ENCODE data around the gene SSH3. TPM values are rescaled to one million over a fixed set of nuclear protein-coding genes. Genes with fewer than 3 reads are reported as not detected.
A peak's percentile ranks its signal among the peaks of the same experiment; 100 is the strongest.

SSH3 gene
- total and polyA plus RNA-seq, 7 experiments from 2014 or later, result 1.1 to 23.8 (median 14.8) TPM

DNA sequence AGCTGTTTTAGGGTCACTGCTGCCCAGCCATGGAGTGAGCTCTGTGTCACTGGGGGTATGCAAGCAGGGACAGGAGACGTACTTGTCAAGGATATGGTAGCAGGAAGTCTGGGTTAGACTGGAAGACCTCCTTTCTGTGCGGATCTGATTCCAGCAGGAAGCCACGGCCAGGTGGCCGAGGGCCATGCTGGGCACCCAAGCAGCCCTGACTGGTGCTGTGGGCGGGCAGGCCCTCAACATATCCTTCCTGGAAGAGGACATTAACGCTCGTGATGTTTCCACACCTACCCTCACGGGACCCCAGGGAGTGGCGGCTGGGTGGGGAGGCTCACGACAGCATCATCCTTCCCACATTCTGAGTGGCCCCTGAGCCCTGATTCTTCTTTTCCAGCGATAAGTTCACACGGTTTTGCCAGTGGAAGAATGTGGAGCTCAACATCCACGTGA lies 23.0 kb upstream of the SSH3 start:
- CTCF ChIA-PET, result interaction anchor here (1.5 to 1.8 kb wide), 2 partner anchors 8 to 9 kb away, joined by 3 to 7 read pairs; no protein-coding TSS in a partner anchor
- H3K36me3 Mint-ChIP-seq, result peaks cover 3 to 33% (median 8%) of the 10 kb centered on the region in 5 donors

GRCh38 chr11:67280788-67281551 lies 22.4 kb upstream of the SSH3 start:
- ATAC-seq (no peak), DNase-seq (no peak)
- ChIA-PET CTCF (interaction anchor here (0.5 kb wide), 1 partner anchor 741 kb away, joined by 3 read pairs; no protein-coding TSS in a partner anchor), POLR2A (interaction anchor here (1.0 to 21.3 kb wide), 4 partner anchors 6 to 41 kb away, joined by 4 to 729 read pairs (median 367); partner anchors contain the start of genes ANKRD13D and GRK2)
- no peaks in the 10 kb centered on the region for H3K27me3 Mint-ChIP-seq
- Histone ChIP-seq H3K4me1 (ENCODE audit: control insufficient read depth in 2 of 2, insufficient read depth in 2 of 2, low read length in 2 of 2) (peaks cover 49 to 60% of the 10 kb centered on the region in 2 donors), H3K9me3 (ENCODE audit: control insufficient read depth in 2 of 3, low read length in 3 of 3) (no peaks in the 10 kb centered on the region), H3K4me3 (ENCODE audit: low read length) (no peak overlapping the region), H3K27me3 (ENCODE audit: control insufficient read depth in 2 of 2, insufficient read depth in 2 of 2, low read length in 2 of 2) (no peaks in the 10 kb centered on the region), H3K27ac (ENCODE audit: low read depth, low read length) (peak overlapping the region; percentile 93), H3K36me3 (ENCODE audit: control insufficient read depth in 2 of 3, insufficient read depth in 3 of 3, low read length in 3 of 3) (peaks cover 47 to 77% (median 55%) of the 10 kb centered on the region in 3 experiments)
- H3K36me3 Mint-ChIP-seq, result peaks cover 3 to 30% (median 8%) of the 10 kb centered on the region in 5 donors
- peak overlapping the region in 1 of 10 donors; percentile 4 for H3K4me3 Mint-ChIP-seq
- H3K4me1 Mint-ChIP-seq, result peaks cover 29 to 71% (median 47%) of the 10 kb centered on the region in 7 donors
- H3K9me3 Mint-ChIP-seq, result no peaks in the 10 kb centered on the region
- intact Hi-C loops (cut with micrococcal nuclease), result no loop called here
- peak overlapping the region in 8 of 9 donors; percentile 9 to 100 (median 95) for H3K27ac Mint-ChIP-seq

More for the DNA sequence above, 23.0 kb upstream of the SSH3 start:
- intact Hi-C loops (cut with micrococcal nuclease), result no loop called here
- no peaks in the 10 kb centered on the region for H3K27me3 Mint-ChIP-seq
- POLR2A ChIA-PET, result interaction anchor here (1.0 to 21.3 kb wide), 4 partner anchors 7 to 40 kb away, joined by 4 to 729 read pairs (median 367); partner anchors contain the start of genes ANKRD13D and GRK2
- H3K27ac Mint-ChIP-seq, result peak overlapping the region; percentile 87 to 100 (median 97)
- Histone ChIP-seq H3K27ac (ENCODE audit: low read depth, low read length) (peak overlapping the region; percentile 93), H3K27me3 (ENCODE audit: control insufficient read depth in 2 of 2, insufficient read depth in 2 of 2, low read length in 2 of 2) (no peaks in the 10 kb centered on the region), H3K4me1 (ENCODE audit: control insufficient read depth in 2 of 2, insufficient read depth in 2 of 2, low read length in 2 of 2) (peaks cover 49 to 60% of the 10 kb centered on the region in 2 donors), H3K36me3 (ENCODE audit: control insufficient read depth in 2 of 3, insufficient read depth in 3 of 3, low read length in 3 of 3) (peaks cover 47 to 71% (median 55%) of the 10 kb centered on the region in 3 experiments), H3K9me3 (ENCODE audit: control insufficient read depth in 2 of 3, low read length in 3 of 3) (no peaks in the 10 kb centered on the region), H3K4me3 (ENCODE audit: low read length) (no peak overlapping the region)
- ATAC-seq, result no peak
- peak overlapping the region in 5 of 10 donors; percentile 18 to 99 (median 49) for H3K4me3 Mint-ChIP-seq
- peaks cover 35 to 74% (median 53%) of the 10 kb centered on the region in 7 donors for H3K4me1 Mint-ChIP-seq
- no peaks in the 10 kb centered on the region for H3K9me3 Mint-ChIP-seq
- DNase-seq, result no peak

DNA sequence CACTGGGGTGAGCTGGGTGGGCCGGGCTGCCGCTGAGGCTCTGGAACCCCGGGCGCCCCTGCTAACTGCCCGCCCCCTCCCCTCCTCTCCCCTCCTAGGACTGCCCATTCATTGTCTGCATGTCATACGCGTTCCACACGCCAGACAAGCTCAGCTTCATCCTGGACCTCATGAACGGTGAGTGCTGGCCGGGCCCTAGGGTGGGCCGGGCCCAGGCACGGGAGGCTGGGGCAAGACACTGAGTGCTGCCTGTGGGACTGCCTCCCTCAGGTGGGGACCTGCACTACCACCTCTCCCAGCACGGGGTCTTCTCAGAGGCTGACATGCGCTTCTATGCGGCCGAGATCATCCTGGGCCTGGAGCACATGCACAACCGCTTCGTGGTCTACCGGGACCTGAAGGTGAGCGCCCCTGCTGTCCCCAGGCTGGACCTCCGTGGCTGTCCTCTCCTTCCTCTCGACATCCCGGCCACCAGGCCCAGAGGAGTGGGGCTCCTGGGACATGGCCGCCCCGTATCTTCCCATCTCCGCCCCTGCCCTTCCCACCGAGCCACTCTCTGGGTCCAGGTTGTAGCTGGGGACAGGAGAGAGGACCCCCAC lies 21.7 kb upstream of the SSH3 start:
- peaks cover 3 to 28% (median 8%) of the 10 kb centered on the region in 5 donors for H3K36me3 Mint-ChIP-seq

DNA sequence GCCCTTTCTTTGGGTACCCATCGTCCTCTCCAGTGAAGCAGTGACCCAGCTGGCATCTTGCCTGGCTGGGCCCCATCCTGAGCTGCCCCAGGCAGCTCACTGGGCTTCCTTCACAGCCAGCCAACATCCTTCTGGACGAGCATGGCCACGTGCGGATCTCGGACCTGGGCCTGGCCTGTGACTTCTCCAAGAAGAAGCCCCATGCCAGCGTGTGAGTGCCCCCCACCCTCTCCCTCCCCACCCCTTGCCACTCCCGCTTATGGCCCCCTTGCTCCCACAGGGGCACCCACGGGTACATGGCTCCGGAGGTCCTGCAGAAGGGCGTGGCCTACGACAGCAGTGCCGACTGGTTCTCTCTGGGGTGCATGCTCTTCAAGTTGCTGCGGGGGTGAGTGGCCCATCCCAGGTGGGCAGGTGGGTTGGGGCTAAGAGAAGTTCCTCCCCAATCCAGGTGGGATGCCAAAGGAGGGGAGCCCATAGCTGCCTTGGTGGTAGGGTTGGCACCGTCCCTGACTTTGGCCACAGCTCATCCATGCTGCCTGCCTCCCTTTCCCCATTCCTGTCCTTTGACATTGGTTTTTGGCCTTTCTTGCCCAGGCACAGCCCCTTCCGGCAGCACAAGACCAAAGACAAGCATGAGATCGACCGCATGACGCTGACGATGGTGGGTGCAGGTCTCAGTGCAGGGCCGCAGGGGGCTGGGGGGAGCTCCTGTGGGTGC lies 21.0 kb upstream of the SSH3 start:
- Histone ChIP-seq H3K36me3 (ENCODE audit: control insufficient read depth in 2 of 3, insufficient read depth in 3 of 3, low read length in 3 of 3) (peaks cover 47 to 79% (median 58%) of the 10 kb centered on the region in 3 experiments), H3K4me1 (ENCODE audit: control insufficient read depth in 2 of 2, insufficient read depth in 2 of 2, low read length in 2 of 2) (peaks cover 49 to 60% of the 10 kb centered on the region in 2 donors), H3K4me3 (ENCODE audit: low read length) (no peak overlapping the region), H3K9me3 (ENCODE audit: control insufficient read depth in 2 of 3, low read length in 3 of 3) (no peaks in the 10 kb centered on the region), H3K27me3 (ENCODE audit: control insufficient read depth in 2 of 2, insufficient read depth in 2 of 2, low read length in 2 of 2) (no peaks in the 10 kb centered on the region), H3K27ac (ENCODE audit: low read depth, low read length) (peak overlapping the region; percentile 93)
- peaks cover 26 to 71% (median 46%) of the 10 kb centered on the region in 7 donors for H3K4me1 Mint-ChIP-seq
- CTCF ChIA-PET, result interaction anchor here (0.6 to 0.9 kb wide), 3 partner anchors 20 to 202 kb away, joined by 3 read pairs; partner anchors contain the start of gene POLD4
- H3K27ac Mint-ChIP-seq, result peak overlapping the region; percentile 48 to 100 (median 81)
- peaks cover 3 to 27% (median 8%) of the 10 kb centered on the region in 5 donors for H3K36me3 Mint-ChIP-seq
- ATAC-seq (no peak), DNase-seq (no peak)
- POLR2A ChIA-PET, result interaction anchor here (1.0 to 21.3 kb wide), 5 partner anchors 9 to 157 kb away, joined by 3 to 729 read pairs (median 4); partner anchors contain the start of gene GRK2
- H3K9me3 Mint-ChIP-seq, result no peaks in the 10 kb centered on the region
- intact Hi-C loops (cut with micrococcal nuclease), result no loop called here
- no peaks in the 10 kb centered on the region for H3K27me3 Mint-ChIP-seq
- peak overlapping the region in 2 of 10 donors; percentile 35 to 41 for H3K4me3 Mint-ChIP-seq

More for the DNA sequence above, 21.7 kb upstream of the SSH3 start:
- Histone ChIP-seq H3K4me3 (ENCODE audit: low read length) (no peak overlapping the region), H3K9me3 (ENCODE audit: control insufficient read depth in 2 of 3, low read length in 3 of 3) (no peaks in the 10 kb centered on the region), H3K27ac (ENCODE audit: low read depth, low read length) (peak overlapping the region; percentile 93), H3K4me1 (ENCODE audit: control insufficient read depth in 2 of 2, insufficient read depth in 2 of 2, low read length in 2 of 2) (peaks cover 49 to 60% of the 10 kb centered on the region in 2 donors), H3K27me3 (ENCODE audit: control insufficient read depth in 2 of 2, insufficient read depth in 2 of 2, low read length in 2 of 2) (no peaks in the 10 kb centered on the region), H3K36me3 (ENCODE audit: control insufficient read depth in 2 of 3, insufficient read depth in 3 of 3, low read length in 3 of 3) (peaks cover 47 to 79% (median 57%) of the 10 kb centered on the region in 3 experiments)
- Mint-ChIP-seq H3K27me3 (no peaks in the 10 kb centered on the region), H3K27ac (peak overlapping the region in 7 of 9 donors; percentile 46 to 100 (median 70)), H3K9me3 (no peaks in the 10 kb centered on the region), H3K4me3 (no peak overlapping the region), H3K4me1 (peaks cover 26 to 71% (median 45%) of the 10 kb centered on the region in 7 donors)
- POLR2A ChIA-PET, result interaction anchor here (1.0 to 21.3 kb wide), 4 partner anchors 8 to 21 kb away, joined by 4 to 729 read pairs (median 5); partner anchors contain the start of gene GRK2
- intact Hi-C loops (cut with micrococcal nuclease), result no loop called here
- no peak for ATAC-seq
- CTCF ChIA-PET, result interaction anchor here (0.6 to 0.9 kb wide), 2 partner anchors 20 to 72 kb away, joined by 3 read pairs; partner anchors contain the start of gene POLD4
- no peak for DNase-seq

DNA sequence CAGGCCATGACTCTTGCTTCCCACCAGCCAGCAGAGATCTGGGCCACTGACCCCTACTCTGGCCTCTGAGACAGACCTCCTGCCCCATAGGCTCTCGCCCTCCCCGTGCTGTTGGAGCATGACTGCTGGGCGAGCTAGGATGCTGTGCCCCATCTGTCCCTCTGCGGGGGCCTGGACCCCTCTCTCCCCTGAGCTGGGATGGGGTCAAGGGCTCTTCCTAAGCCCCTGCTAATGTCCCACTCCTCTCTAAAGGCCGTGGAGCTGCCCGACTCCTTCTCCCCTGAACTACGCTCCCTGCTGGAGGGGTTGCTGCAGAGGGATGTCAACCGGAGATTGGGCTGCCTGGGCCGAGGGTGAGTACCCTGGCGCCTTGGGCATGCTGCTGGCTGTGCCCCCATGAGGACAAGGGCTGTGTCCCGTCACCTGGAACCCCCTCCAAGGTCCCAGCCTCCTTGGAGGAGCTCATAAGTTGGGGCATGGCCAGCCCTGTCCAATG lies 20.4 kb upstream of the SSH3 start:
- no peak for DNase-seq
- Mint-ChIP-seq H3K9me3 (peaks cover 0 to 3% (median 0%) of the 10 kb centered on the region in 11 donors), H3K27ac (peak overlapping the region; percentile 48 to 100 (median 81)), H3K4me3 (no peak overlapping the region), H3K36me3 (peaks cover 3 to 28% (median 12%) of the 10 kb centered on the region in 5 donors), H3K27me3 (no peaks in the 10 kb centered on the region), H3K4me1 (peaks cover 26 to 71% (median 46%) of the 10 kb centered on the region in 7 donors)
- ChIA-PET CTCF (interaction anchor here (1.2 to 1.5 kb wide), 2 partner anchors 12 to 34 kb away, joined by 3 read pairs; no protein-coding TSS in a partner anchor), POLR2A (interaction anchor here (0.7 to 21.3 kb wide), 8 partner anchors 8 to 156 kb away, joined by 3 to 729 read pairs (median 4); partner anchors contain the start of gene GRK2)
- Histone ChIP-seq H3K4me1 (ENCODE audit: control insufficient read depth in 2 of 2, insufficient read depth in 2 of 2, low read length in 2 of 2) (peaks cover 51 to 62% of the 10 kb centered on the region in 2 donors), H3K36me3 (ENCODE audit: control insufficient read depth in 2 of 3, insufficient read depth in 3 of 3, low read length in 3 of 3) (peaks cover 47 to 79% (median 58%) of the 10 kb centered on the region in 3 experiments), H3K9me3 (ENCODE audit: control insufficient read depth in 2 of 3, low read length in 3 of 3) (no peaks in the 10 kb centered on the region), H3K27ac (ENCODE audit: low read depth, low read length) (peak overlapping the region; percentile 93), H3K27me3 (ENCODE audit: control insufficient read depth in 2 of 2, insufficient read depth in 2 of 2, low read length in 2 of 2) (no peaks in the 10 kb centered on the region), H3K4me3 (ENCODE audit: low read length) (no peak overlapping the region)
- no peak for ATAC-seq
- intact Hi-C loops (cut with micrococcal nuclease), result no loop called here
